Measurements from ENCODE around the gene SPINK8. TPM values are rescaled to one million over a fixed set of nuclear protein-coding genes. Genes with fewer than 3 reads are reported as not detected.

The SPINK8 gene
- total RNA-seq, 1 experiment from 2014 or later = not detected

DNA sequence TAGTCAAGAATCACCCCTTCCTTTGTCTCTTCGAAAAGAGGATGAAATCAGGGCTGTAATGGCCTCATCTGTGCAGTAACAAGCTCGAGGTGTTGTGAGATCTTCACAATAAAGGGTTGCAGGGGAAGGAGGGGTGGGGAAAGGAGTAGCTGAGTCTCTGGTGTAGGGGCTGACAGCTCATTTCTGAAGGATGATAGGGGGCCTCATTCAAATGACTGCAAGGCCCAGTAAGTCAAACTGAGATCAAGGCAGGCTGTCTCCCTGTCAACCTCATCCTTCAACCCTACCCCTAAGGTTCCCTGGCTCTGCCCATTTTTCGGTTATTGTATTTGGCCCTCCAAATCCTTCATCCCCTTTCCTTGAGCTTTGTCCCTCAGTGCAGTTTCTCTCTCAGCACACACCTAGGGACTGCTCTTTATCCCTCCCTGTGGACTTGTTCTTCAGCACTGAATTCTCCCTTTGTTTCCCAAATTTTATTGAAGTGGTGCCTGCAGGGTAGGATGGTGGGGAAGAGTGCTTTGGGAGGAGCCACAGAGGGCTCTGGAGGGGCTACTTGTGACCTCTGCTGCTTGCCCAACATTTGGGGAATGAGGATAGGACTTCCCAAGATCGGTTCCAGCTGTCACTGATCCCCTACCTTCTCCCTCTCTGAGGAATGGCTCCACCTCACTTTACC is 54.4 kb downstream of the SPINK8 start:
- DNase-seq (ENCODE audit: low read depth, low spot score) = no peak
- Histone ChIP-seq H3K27ac (ENCODE audit: low read depth, low read length) (no peak overlapping the region), H3K9ac (ENCODE audit: low read length) (no peak overlapping the region), H3K9me3 (ENCODE audit: control insufficient read depth in 1 of 2, insufficient read depth in 1 of 2, low read depth in 1 of 2, low read length in 2 of 2) (no peaks in the 10 kb centered on the region), H3K4me2 (ENCODE audit: low read length) (no peak overlapping the region), H3K9me2 (ENCODE audit: insufficient read depth) (0 out of 2 replicates have a peak, but pooled peaks cover 3% of the 10 kb centered on the region), H3K79me2 (ENCODE audit: insufficient read depth, low read length) (no peaks in the 10 kb centered on the region), H3K4me3 (replicated peaks in 1 of 2; ENCODE audit: low read depth in 1 of 2, low read length in 2 of 2) (no peak overlapping the region), H3K4me1 (ENCODE audit: control insufficient read depth in 1 of 2, insufficient read depth in 2 of 2, low read length in 2 of 2) (no peaks in the 10 kb centered on the region), H4K20me1 (ENCODE audit: insufficient read depth) (no peaks in the 10 kb centered on the region), H3K36me3 (ENCODE audit: control insufficient read depth in 1 of 2, insufficient read depth in 2 of 2, low read length in 2 of 2) (no peaks in the 10 kb centered on the region; a peak in 1 of 4 replicates), H2AFZ (ENCODE audit: low read depth, low read length, poor library complexity, severe bottlenecking) (no peak overlapping the region), H3K27me3 (ENCODE audit: insufficient read depth, low read length) (no peaks in the 10 kb centered on the region)
- POLR2A ChIA-PET = no interaction called here
- RAD21 ChIA-PET (ENCODE audit: low non-redundant PET in 1 of 2, low total read pairs in 2 of 2, uncharacterized antibody in 2 of 2, unreplicated experiment in 2 of 2) = no interaction called here
- BruUV-seq (replicated peaks) = no TSS peak
- TF ChIP-seq RAD21 (IDR thresholded peaks at IDR 0.05; ENCODE audit: low read depth) (no peak), SIN3A (IDR thresholded peaks at IDR 0.05; ENCODE audit: low read depth) (no peak), YY1 (IDR thresholded peaks at IDR 0.05; ENCODE audit: extremely low read depth, insufficient replicate concordance, low read depth, low read length) (no peak), TCF7L2 (IDR thresholded peaks at IDR 0.05; ENCODE audit: borderline replicate concordance, extremely low read depth, insufficient read depth, insufficient read length) (no peak), CEBPB (IDR thresholded peaks at IDR 0.05; ENCODE audit: low read depth) (no peak), POLR2AphosphoS5 (IDR thresholded peaks at IDR 0.05; ENCODE audit: low read depth, low read length) (no peak), JUND (IDR thresholded peaks at IDR 0.05) (no peak), EGR1 (IDR thresholded peaks at IDR 0.05; ENCODE audit: low read depth) (no peak), POLR2A (IDR thresholded peaks at IDR 0.05; ENCODE audit: borderline replicate concordance, extremely low read depth, insufficient read depth, insufficient read length) (no peak), CBX3 (IDR thresholded peaks at IDR 0.05; ENCODE audit: low read depth) (no peak), FOSL1 (IDR thresholded peaks at IDR 0.05; ENCODE audit: low read depth) (no peak)
- TF ChIP-seq, protein P1, sequence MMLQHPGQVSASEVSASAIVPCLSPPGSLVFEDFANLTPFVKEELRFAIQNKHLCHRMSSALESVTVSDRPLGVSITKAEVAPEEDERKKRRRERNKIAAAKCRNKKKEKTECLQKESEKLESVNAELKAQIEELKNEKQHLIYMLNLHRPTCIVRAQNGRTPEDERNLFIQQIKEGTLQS (IDR thresholded peaks at IDR 0.05) = no peak
- TF ChIP-seq, protein P2, sequence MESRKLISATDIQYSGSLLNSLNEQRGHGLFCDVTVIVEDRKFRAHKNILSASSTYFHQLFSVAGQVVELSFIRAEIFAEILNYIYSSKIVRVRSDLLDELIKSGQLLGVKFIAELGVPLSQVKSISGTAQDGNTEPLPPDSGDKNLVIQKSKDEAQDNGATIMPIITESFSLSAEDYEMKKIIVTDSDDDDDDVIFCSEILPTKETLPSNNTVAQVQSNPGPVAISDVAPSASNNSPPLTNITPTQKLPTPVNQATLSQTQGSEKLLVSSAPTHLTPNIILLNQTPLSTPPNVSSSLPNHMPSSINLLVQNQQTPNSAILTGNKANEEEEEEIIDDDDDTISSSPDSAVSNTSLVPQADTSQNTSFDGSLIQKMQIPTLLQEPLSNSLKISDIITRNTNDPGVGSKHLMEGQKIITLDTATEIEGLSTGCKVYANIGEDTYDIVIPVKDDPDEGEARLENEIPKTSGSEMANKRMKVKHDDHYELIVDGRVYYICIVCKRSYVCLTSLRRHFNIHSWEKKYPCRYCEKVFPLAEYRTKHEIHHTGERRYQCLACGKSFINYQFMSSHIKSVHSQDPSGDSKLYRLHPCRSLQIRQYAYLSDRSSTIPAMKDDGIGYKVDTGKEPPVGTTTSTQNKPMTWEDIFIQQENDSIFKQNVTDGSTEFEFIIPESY (IDR thresholded peaks at IDR 0.05; ENCODE audit: extremely low read depth, insufficient replicate concordance, low read length) = no peak
- CTCF ChIA-PET = interaction anchor here (3.2 kb wide), 1 partner anchor 157 kb away, joined by 28 read pairs; no protein-coding TSS in a partner anchor
- intact Hi-C loops (cut with micrococcal nuclease) = no loop called here
- ATAC-seq = no peak
